Measurements from ENCODE around the gene TMED7. TPM values are rescaled to one million over a fixed set of nuclear protein-coding genes. Genes with fewer than 3 reads are reported as not detected.

The TMED7 gene
- total RNA-seq, 2 donors from 2014 or later = 33.1 to 38.4 TPM

- ATAC-seq (no peak), DNase-seq (ENCODE audit: low spot score in 2 of 2) (no peak)
- no peak overlapping the region for H3K27ac Mint-ChIP-seq
- no peaks in the 10 kb centered on the region for H3K9me3 Mint-ChIP-seq
- H3K36me3 Mint-ChIP-seq = no peaks in the 10 kb centered on the region
Measured at GRCh38 chr5:115639377-115639776, 13.5 kb upstream of the TMED7 start.

- DNase-seq (ENCODE audit: low spot score in 2 of 2) = no peak
- no peak overlapping the region for H3K27ac Mint-ChIP-seq
- ATAC-seq = no peak
- H3K9me3 Mint-ChIP-seq = no peaks in the 10 kb centered on the region
- H3K36me3 Mint-ChIP-seq = no peaks in the 10 kb centered on the region
Measured at GRCh38 chr5:115637507-115637906, 11.7 kb upstream of the TMED7 start.

GRCh38 chr5:115636008-115636407 is 10.2 kb upstream of the TMED7 start:
- DNase-seq (ENCODE audit: low spot score in 2 of 2) (no peak), ATAC-seq (no peak)
- Mint-ChIP-seq H3K27ac (no peak overlapping the region), H3K9me3 (no peaks in the 10 kb centered on the region), H3K36me3 (no peaks in the 10 kb centered on the region)

- Mint-ChIP-seq H3K27ac (peak overlapping the region in 1 of 2 donors; percentile 67), H3K36me3 (no peaks in the 10 kb centered on the region), H3K9me3 (no peaks in the 10 kb centered on the region)
- DNase-seq (ENCODE audit: low spot score in 2 of 2) (peak; percentile 71 to 81), ATAC-seq (peak; percentile 56 to 60)
Measured at GRCh38 chr5:115634343-115635132, 8.7 kb upstream of the TMED7 start.

GRCh38 chr5:115629903-115630302 is 4.1 kb upstream of the TMED7 start:
- DNase-seq (ENCODE audit: low spot score in 2 of 2) = no peak
- no peak overlapping the region for H3K27ac Mint-ChIP-seq
- H3K9me3 Mint-ChIP-seq = no peaks in the 10 kb centered on the region
- H3K36me3 Mint-ChIP-seq = no peaks in the 10 kb centered on the region
- ATAC-seq = no peak

- ATAC-seq (no peak), DNase-seq (ENCODE audit: low spot score in 2 of 2) (no peak)
- Mint-ChIP-seq H3K9me3 (no peaks in the 10 kb centered on the region), H3K36me3 (peaks cover 0 to 2% of the 10 kb centered on the region in 2 donors), H3K27ac (no peak overlapping the region)
Measured at GRCh38 chr5:115627295-115627865, 1.5 kb upstream of the TMED7 start.

GRCh38 chr5:115626445-115626823 is 598 bp upstream of the TMED7 start:
- H3K9me3 Mint-ChIP-seq = no peaks in the 10 kb centered on the region
- ATAC-seq (peak; percentile 31 to 39), DNase-seq (ENCODE audit: low spot score in 2 of 2) (no peak)
- H3K27ac Mint-ChIP-seq = peak overlapping the region in 1 of 2 donors; percentile 95
- peaks cover 0 to 5% of the 10 kb centered on the region in 2 donors for H3K36me3 Mint-ChIP-seq

GRCh38 chr5:115624994-115625393 is 842 bp downstream of the TMED7 start:
- DNase-seq (ENCODE audit: low spot score in 2 of 2) (no peak), ATAC-seq (no peak)
- H3K27ac Mint-ChIP-seq = peak overlapping the region in 1 of 2 donors; percentile 63
- H3K36me3 Mint-ChIP-seq = peaks cover 4 to 11% of the 10 kb centered on the region in 2 donors
- no peaks in the 10 kb centered on the region for H3K9me3 Mint-ChIP-seq

GRCh38 chr5:115623658-115624057 is 2.2 kb downstream of the TMED7 start:
- ATAC-seq (no peak), DNase-seq (ENCODE audit: low spot score in 2 of 2) (no peak)
- H3K9me3 Mint-ChIP-seq = no peaks in the 10 kb centered on the region
- peaks cover 6 to 20% of the 10 kb centered on the region in 2 donors for H3K36me3 Mint-ChIP-seq
- no peak overlapping the region for H3K27ac Mint-ChIP-seq

GRCh38 chr5:115621365-115621900 is 4.4 kb downstream of the TMED7 start:
- ATAC-seq (no peak), DNase-seq (ENCODE audit: low spot score in 2 of 2) (no peak)
- peaks cover 6 to 28% of the 10 kb centered on the region in 2 donors for H3K36me3 Mint-ChIP-seq
- no peaks in the 10 kb centered on the region for H3K9me3 Mint-ChIP-seq
- H3K27ac Mint-ChIP-seq = no peak overlapping the region

- H3K36me3 Mint-ChIP-seq = peaks cover 6 to 33% of the 10 kb centered on the region in 2 donors
- H3K9me3 Mint-ChIP-seq = no peaks in the 10 kb centered on the region
- no peak for ATAC-seq
- no peak overlapping the region for H3K27ac Mint-ChIP-seq
- DNase-seq (ENCODE audit: low spot score in 2 of 2) = no peak
Measured at GRCh38 chr5:115616892-115617291, 8.9 kb downstream of the TMED7 start.

GRCh38 chr5:115616472-115616871 is 9.4 kb downstream of the TMED7 start:
- H3K36me3 Mint-ChIP-seq = peaks cover 6 to 33% of the 10 kb centered on the region in 2 donors
- no peak for ATAC-seq
- no peak overlapping the region for H3K27ac Mint-ChIP-seq

GRCh38 chr5:115611873-115612272 is 14.0 kb downstream of the TMED7 start:
- Mint-ChIP-seq H3K9me3 (no peaks in the 10 kb centered on the region), H3K27ac (no peak overlapping the region), H3K36me3 (peaks cover 0 to 13% of the 10 kb centered on the region in 2 donors)
- DNase-seq (ENCODE audit: low spot score in 2 of 2) (no peak), ATAC-seq (no peak)

More at GRCh38 chr5:115616472-115616871, 9.4 kb downstream of the TMED7 start:
- DNase-seq (ENCODE audit: low spot score in 2 of 2) = no peak
- no peaks in the 10 kb centered on the region for H3K9me3 Mint-ChIP-seq

GRCh38 chr5:115607935-115608334 is 17.9 kb downstream of the TMED7 start:
- Mint-ChIP-seq H3K9me3 (no peaks in the 10 kb centered on the region), H3K27ac (no peak overlapping the region), H3K36me3 (peaks cover 4 to 15% of the 10 kb centered on the region in 2 donors)
- no peak for ATAC-seq
- no peak for DNase-seq (ENCODE audit: low spot score in 2 of 2)

- no peak overlapping the region for H3K27ac Mint-ChIP-seq
- ATAC-seq = no peak
- DNase-seq (ENCODE audit: low spot score in 2 of 2) = no peak
- H3K36me3 Mint-ChIP-seq = peaks cover 4 to 15% of the 10 kb centered on the region in 2 donors
- no peaks in the 10 kb centered on the region for H3K9me3 Mint-ChIP-seq
Measured at GRCh38 chr5:115605436-115605835, 20.4 kb downstream of the TMED7 start.

- DNase-seq (ENCODE audit: low spot score in 2 of 2) (no peak), ATAC-seq (no peak)
- Mint-ChIP-seq H3K27ac (peak overlapping the region; percentile 33 to 53), H3K36me3 (peaks cover 4 to 15% of the 10 kb centered on the region in 2 donors), H3K9me3 (no peaks in the 10 kb centered on the region)
Measured at GRCh38 chr5:115602591-115603125, 23.2 kb downstream of the TMED7 start.
